RWPE2 (cell line): ENCODE results near the gene RNF227.

Experiments used
- ATAC-seq: fragments of 200-7000 bp; cut with Tn5 transposase; 3 replicates; pipeline ENCODE4 v1.9.1; 2021; ENCODE audit warnings: low read depth
- DNase-seq: peaks from one replicate; pipeline ENCODE4 v3.0.0-alpha.2; 2020; ENCODE audit warnings: low spot score
- H3K27ac ChIP-seq: fragments of 450-650 bp; 2 replicates; pipeline ENCODE4 v1.5.1; 2017; ENCODE audit warnings: mild to moderate bottlenecking; ENCODE audit not compliant: poor library complexity, severe bottlenecking
- H3K27me3 ChIP-seq: fragments of 250-450 bp; sonication (Bioruptor Pico); 2 replicates; pipeline ENCODE4 v1.5.1; 2021; ENCODE audit warnings: mild to moderate bottlenecking, moderate library complexity; ENCODE audit not compliant: insufficient read depth, poor library complexity, severe bottlenecking
- H3K36me3 ChIP-seq: fragments of 250-450 bp; sonication (Bioruptor Pico); 2 replicates; pipeline ENCODE4 v1.5.1; 2020; ENCODE audit warnings: low read depth, mild to moderate bottlenecking, moderate library complexity
- H3K4me1 ChIP-seq: fragments of 250-450 bp; sonication (Bioruptor Pico); 2 replicates; pipeline ENCODE4 v1.5.1; 2021; ENCODE audit warnings: mild to moderate bottlenecking, moderate library complexity; ENCODE audit not compliant: insufficient read depth, poor library complexity, severe bottlenecking
- H3K4me3 ChIP-seq: fragments of 250-450 bp; sonication (Bioruptor Pico); 2 replicates; pipeline ENCODE4 v1.5.1; 2021; ENCODE audit warnings: mild to moderate bottlenecking, moderate library complexity; ENCODE audit not compliant: severe bottlenecking
- H3K9me3 ChIP-seq: fragments of 250-450 bp; sonication (Bioruptor Pico); 2 replicates; pipeline ENCODE4 v1.5.1; 2021; ENCODE audit warnings: mild to moderate bottlenecking, moderate library complexity; ENCODE audit not compliant: severe bottlenecking
- TF ChIP-seq, protein P1 (sequence below): fragments of 450-650 bp; IDR thresholded peaks from one replicate; pipeline ENCODE4 v1.5.1; 2017; ENCODE audit warnings: mild to moderate bottlenecking, moderate library complexity; ENCODE audit not compliant: poor library complexity, severe bottlenecking

The RNF227 gene

GRCh38 chr17:7911116-7911515 lies 5.0 kb downstream of the RNF227 start:
- Histone ChIP-seq H3K27me3 (no peaks in the 10 kb centered on the region), H3K27ac (no peak overlapping the region), H3K4me3 (no peak overlapping the region), H3K9me3 (no peaks in the 10 kb centered on the region), H3K36me3 (peaks cover 45% of the 10 kb centered on the region), H3K4me1 (peaks cover 9% of the 10 kb centered on the region)
- TF ChIP-seq, protein P1, sequence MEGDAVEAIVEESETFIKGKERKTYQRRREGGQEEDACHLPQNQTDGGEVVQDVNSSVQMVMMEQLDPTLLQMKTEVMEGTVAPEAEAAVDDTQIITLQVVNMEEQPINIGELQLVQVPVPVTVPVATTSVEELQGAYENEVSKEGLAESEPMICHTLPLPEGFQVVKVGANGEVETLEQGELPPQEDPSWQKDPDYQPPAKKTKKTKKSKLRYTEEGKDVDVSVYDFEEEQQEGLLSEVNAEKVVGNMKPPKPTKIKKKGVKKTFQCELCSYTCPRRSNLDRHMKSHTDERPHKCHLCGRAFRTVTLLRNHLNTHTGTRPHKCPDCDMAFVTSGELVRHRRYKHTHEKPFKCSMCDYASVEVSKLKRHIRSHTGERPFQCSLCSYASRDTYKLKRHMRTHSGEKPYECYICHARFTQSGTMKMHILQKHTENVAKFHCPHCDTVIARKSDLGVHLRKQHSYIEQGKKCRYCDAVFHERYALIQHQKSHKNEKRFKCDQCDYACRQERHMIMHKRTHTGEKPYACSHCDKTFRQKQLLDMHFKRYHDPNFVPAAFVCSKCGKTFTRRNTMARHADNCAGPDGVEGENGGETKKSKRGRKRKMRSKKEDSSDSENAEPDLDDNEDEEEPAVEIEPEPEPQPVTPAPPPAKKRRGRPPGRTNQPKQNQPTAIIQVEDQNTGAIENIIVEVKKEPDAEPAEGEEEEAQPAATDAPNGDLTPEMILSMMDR: no peak
- DNase-seq (no peak), ATAC-seq (no peak)

- Histone ChIP-seq H3K4me1 (peaks cover 9% of the 10 kb centered on the region), H3K27ac (no peak overlapping the region), H3K36me3 (peaks cover 49% of the 10 kb centered on the region), H3K4me3 (no peak overlapping the region), H3K9me3 (no peaks in the 10 kb centered on the region), H3K27me3 (no peaks in the 10 kb centered on the region)
- ATAC-seq (no peak), DNase-seq (no peak)
- TF ChIP-seq, protein P1: no peak
Measured at GRCh38 chr17:7910711-7911110, 5.4 kb downstream of the RNF227 start.

DNA sequence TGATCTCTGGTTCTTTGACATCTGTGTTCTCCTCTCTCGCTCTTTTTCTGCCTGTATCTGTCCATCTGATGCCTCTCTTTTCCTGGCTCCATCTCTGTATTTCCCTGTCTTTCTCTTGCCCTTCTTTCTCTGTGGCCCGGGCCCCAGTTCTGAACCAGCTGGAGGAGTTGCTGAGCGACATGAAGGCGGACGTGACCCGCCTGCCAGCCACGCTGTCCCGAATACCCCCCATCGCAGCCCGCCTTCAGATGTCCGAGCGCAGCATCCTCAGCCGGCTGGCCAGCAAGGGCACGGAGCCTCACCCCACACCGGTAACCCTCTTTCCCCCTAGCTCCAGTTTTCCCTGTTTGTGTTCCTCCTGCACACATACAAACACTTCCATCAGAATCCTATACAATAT lies 5.8 kb downstream of the RNF227 start:
- Histone ChIP-seq H3K9me3 (no peaks in the 10 kb centered on the region), H3K36me3 (peaks cover 53% of the 10 kb centered on the region), H3K27me3 (no peaks in the 10 kb centered on the region), H3K4me1 (peaks cover 9% of the 10 kb centered on the region), H3K4me3 (no peak overlapping the region), H3K27ac (no peak overlapping the region)
- DNase-seq: no peak
- ATAC-seq: no peak
- TF ChIP-seq, protein P1: no peak

- TF ChIP-seq, protein P1: no peak
- Histone ChIP-seq H3K36me3 (peaks cover 65% of the 10 kb centered on the region), H3K27ac (no peak overlapping the region)
Measured at GRCh38 chr17:7909089-7909488, 7.0 kb downstream of the RNF227 start.

DNA sequence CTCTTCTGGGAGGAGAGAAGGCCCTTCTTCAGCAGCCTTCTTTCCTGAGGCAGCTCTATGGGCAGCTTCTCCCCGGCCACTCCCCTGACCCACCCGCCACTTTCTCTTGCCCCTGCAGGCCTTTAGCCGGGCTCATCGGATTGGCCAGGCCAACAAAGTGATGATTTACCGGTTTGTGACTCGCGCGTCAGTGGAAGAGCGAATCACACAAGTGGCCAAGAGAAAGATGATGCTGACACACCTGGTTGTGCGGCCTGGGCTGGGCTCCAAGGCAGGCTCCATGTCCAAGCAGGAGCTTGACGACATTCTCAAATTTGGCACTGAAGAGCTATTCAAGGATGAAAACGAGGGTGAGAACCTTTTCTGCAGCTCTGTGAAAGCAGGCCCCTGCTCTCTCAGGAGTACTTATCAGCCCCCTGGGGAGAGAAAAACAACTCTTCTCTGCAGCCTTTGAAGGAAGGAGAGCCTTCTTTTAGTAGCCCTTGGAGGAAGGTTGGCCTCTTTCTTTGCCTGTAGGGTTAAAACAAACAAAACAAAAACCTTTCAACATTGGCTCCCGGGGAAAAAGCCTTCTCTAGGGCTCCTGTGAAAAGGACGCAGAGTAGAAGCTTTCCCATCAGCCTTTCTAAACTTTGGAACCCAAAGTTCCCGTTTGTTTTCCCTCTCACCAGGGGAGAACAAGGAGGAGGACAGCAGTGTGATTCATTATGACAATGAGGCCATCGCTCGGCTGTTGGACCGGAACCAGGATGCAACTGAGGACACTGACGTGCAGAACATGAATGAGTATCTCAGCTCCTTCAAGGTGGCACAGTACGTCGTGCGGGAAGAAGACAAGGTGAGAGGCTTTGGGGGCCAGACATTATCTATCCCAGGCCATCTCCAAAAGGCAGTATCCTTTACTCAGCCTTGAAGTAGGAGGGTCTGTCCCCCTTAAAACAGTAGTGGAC lies 12.7 kb downstream of the RNF227 start:
- Histone ChIP-seq H3K27ac (no peak overlapping the region), H3K4me1 (no peaks in the 10 kb centered on the region), H3K27me3 (no peaks in the 10 kb centered on the region), H3K36me3 (peaks cover 90% of the 10 kb centered on the region), H3K4me3 (no peak overlapping the region), H3K9me3 (no peaks in the 10 kb centered on the region)
- ATAC-seq (peak; percentile 33; the same call in 1 of the 3 replicates), DNase-seq (no peak)
- TF ChIP-seq, protein P1: no peak

More at GRCh38 chr17:7909089-7909488, 7.0 kb downstream of the RNF227 start:
- Histone ChIP-seq H3K9me3 (no peaks in the 10 kb centered on the region), H3K27me3 (no peaks in the 10 kb centered on the region), H3K4me1 (peaks cover 1% of the 10 kb centered on the region), H3K4me3 (no peak overlapping the region)
- no peak for DNase-seq
- no peak for ATAC-seq
